ENCODE measurements around the gene GASK1A.

- TF ChIP-seq, protein P1, sequence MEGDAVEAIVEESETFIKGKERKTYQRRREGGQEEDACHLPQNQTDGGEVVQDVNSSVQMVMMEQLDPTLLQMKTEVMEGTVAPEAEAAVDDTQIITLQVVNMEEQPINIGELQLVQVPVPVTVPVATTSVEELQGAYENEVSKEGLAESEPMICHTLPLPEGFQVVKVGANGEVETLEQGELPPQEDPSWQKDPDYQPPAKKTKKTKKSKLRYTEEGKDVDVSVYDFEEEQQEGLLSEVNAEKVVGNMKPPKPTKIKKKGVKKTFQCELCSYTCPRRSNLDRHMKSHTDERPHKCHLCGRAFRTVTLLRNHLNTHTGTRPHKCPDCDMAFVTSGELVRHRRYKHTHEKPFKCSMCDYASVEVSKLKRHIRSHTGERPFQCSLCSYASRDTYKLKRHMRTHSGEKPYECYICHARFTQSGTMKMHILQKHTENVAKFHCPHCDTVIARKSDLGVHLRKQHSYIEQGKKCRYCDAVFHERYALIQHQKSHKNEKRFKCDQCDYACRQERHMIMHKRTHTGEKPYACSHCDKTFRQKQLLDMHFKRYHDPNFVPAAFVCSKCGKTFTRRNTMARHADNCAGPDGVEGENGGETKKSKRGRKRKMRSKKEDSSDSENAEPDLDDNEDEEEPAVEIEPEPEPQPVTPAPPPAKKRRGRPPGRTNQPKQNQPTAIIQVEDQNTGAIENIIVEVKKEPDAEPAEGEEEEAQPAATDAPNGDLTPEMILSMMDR (IDR thresholded peaks at IDR 0.05) = no peak
- TF ChIP-seq POLR2A (IDR thresholded peaks at IDR 0.05) = no peak
Observed at GRCh38 chr3:43006825-43007224, 27.7 kb downstream of the GASK1A start.
